Retinal pigment epithelial cell (primary cell): ENCODE results near the gene RCL1.

Experiments
- DNase-seq: peaks from one replicate; pipeline ENCODE4 v3.0.0-alpha.2; 2010; ENCODE audit warnings: low read depth
- H3K4me3 ChIP-seq: 2 replicates; pipeline ENCODE4 v1.5.1; 2011; ENCODE audit warnings: mild to moderate bottlenecking, low read length, control low read depth, moderate library complexity
- CTCF ChIP-seq: conservative IDR thresholded peaks from 2 replicates; pipeline ENCODE4 v1.5.1; 2011; ENCODE audit warnings: low read depth, low read length, control low read depth, inconsistent platforms

RCL1 gene

GRCh38 chr9:4755026-4755609, 37.6 kb upstream of the RCL1 start:
- no peak overlapping the region for H3K4me3 ChIP-seq
- DNase-seq, result no peak
- TF ChIP-seq CTCF, result no peak

- no peak for DNase-seq
- no peak overlapping the region for H3K4me3 ChIP-seq
- no peak for TF ChIP-seq CTCF
Measured at GRCh38 chr9:4756420-4756819, 36.3 kb upstream of the RCL1 start.

GRCh38 chr9:4760122-4760521, 32.6 kb upstream of the RCL1 start:
- DNase-seq, result no peak
- no peak overlapping the region for H3K4me3 ChIP-seq
- TF ChIP-seq CTCF, result no peak

GRCh38 chr9:4762108-4762885, 30.4 kb upstream of the RCL1 start:
- peak; percentile 39 for DNase-seq
- peak; percentile 82 for TF ChIP-seq CTCF
- H3K4me3 ChIP-seq, result no peak overlapping the region

GRCh38 chr9:4762886-4763541, 29.7 kb upstream of the RCL1 start:
- H3K4me3 ChIP-seq, result no peak overlapping the region
- DNase-seq, result no peak
- no peak for TF ChIP-seq CTCF

GRCh38 chr9:4764033-4764432, 28.7 kb upstream of the RCL1 start:
- no peak for TF ChIP-seq CTCF
- DNase-seq, result no peak
- H3K4me3 ChIP-seq, result no peak overlapping the region
